ENCODE data around the gene ARHGAP26. TPM values are rescaled to one million over a fixed set of nuclear protein-coding genes. Genes with fewer than 3 reads are reported as not detected.
A peak's percentile ranks its signal among the peaks of the same experiment; 100 is the strongest.

ARHGAP26 gene
- total and polyA plus RNA-seq, 7 donors = 2.5 to 28.7 (median 12.0) TPM

GRCh38 chr5:142935014-142935413 is 164.8 kb downstream of the ARHGAP26 start:
- Histone ChIP-seq H3K4me1 (peaks cover 45% of the 10 kb centered on the region), H3K27ac (no peak overlapping the region)
- WGBS, 3 donors = 75 to 83% (median 76%) methylated on average over 5 of the region's 5 CpGs

GRCh38 chr5:142937374-142937773 is 167.2 kb downstream of the ARHGAP26 start:
- WGBS, 3 donors = 33 to 72% (median 48%) methylated on average over 4 of the region's 4 CpGs
- H3K9me3 ChIP-seq = no peaks in the 10 kb centered on the region
- ATAC-seq (peak in 1 of 4 donors; percentile 67), DNase-seq (no peak)
- intact Hi-C loops (cut with DNase I) = no loop called here
- no peak for TF ChIP-seq CTCF (IDR thresholded peaks at IDR 0.05)
- H3K27ac ChIP-seq = peak overlapping the region; percentile 59
- H3K36me3 ChIP-seq (ENCODE audit: insufficient read depth in 1 of 2, low read depth in 1 of 2) = no peaks in the 10 kb centered on the region
- no peaks in the 10 kb centered on the region for H3K27me3 ChIP-seq (ENCODE audit: insufficient read depth in 3 of 3, low read length in 2 of 3)
- peaks cover 46% of the 10 kb centered on the region for H3K4me1 ChIP-seq
- peak overlapping the region; percentile 35 for H3K4me3 ChIP-seq

More at GRCh38 chr5:142935014-142935413, 164.8 kb downstream of the ARHGAP26 start:
- Histone ChIP-seq H3K4me3 (no peak overlapping the region), H3K27me3 (ENCODE audit: insufficient read depth in 3 of 3, low read length in 2 of 3) (no peaks in the 10 kb centered on the region), H3K9me3 (no peaks in the 10 kb centered on the region), H3K36me3 (ENCODE audit: insufficient read depth in 1 of 2, low read depth in 1 of 2) (no peaks in the 10 kb centered on the region)
- no peak for ATAC-seq
- TF ChIP-seq CTCF (IDR thresholded peaks at IDR 0.05) = no peak
- intact Hi-C loops (cut with DNase I) = no loop called here
- DNase-seq = no peak

GRCh38 chr5:142938266-142938880 is 168.2 kb downstream of the ARHGAP26 start:
- Histone ChIP-seq H3K27ac (peak overlapping the region; percentile 59), H3K27me3 (ENCODE audit: insufficient read depth in 3 of 3, low read length in 2 of 3) (no peaks in the 10 kb centered on the region), H3K9me3 (no peaks in the 10 kb centered on the region), H3K4me3 (no peak overlapping the region), H3K4me1 (peaks cover 49% of the 10 kb centered on the region), H3K36me3 (ENCODE audit: insufficient read depth in 1 of 2, low read depth in 1 of 2) (no peaks in the 10 kb centered on the region)
- intact Hi-C loops (cut with DNase I) = no loop called here
- DNase-seq (no peak), ATAC-seq (no peak)
- WGBS, 3 donors = 60 to 71% (median 61%) methylated on average over 4 of the region's 4 CpGs
- no peak for TF ChIP-seq CTCF (IDR thresholded peaks at IDR 0.05)

- intact Hi-C loops (cut with DNase I) = no loop called here
- Histone ChIP-seq H3K4me3 (no peak overlapping the region), H3K27ac (peak overlapping the region; percentile 25), H3K27me3 (ENCODE audit: insufficient read depth in 3 of 3, low read length in 2 of 3) (no peaks in the 10 kb centered on the region), H3K36me3 (ENCODE audit: insufficient read depth in 1 of 2, low read depth in 1 of 2) (no peaks in the 10 kb centered on the region), H3K9me3 (no peaks in the 10 kb centered on the region), H3K4me1 (peaks cover 49% of the 10 kb centered on the region)
- WGBS, 3 donors = 60 to 85% (median 70%) methylated on average over 3 of the region's 3 CpGs
- ATAC-seq = no peak
- no peak for TF ChIP-seq CTCF (IDR thresholded peaks at IDR 0.05)
- no peak for DNase-seq
Measured at GRCh38 chr5:142939006-142939405, 168.8 kb downstream of the ARHGAP26 start.

- no peak for TF ChIP-seq CTCF (IDR thresholded peaks at IDR 0.05)
- intact Hi-C loops (cut with DNase I) = no loop called here
- 75 to 85% (median 82%) methylated on average over 4 of the region's 4 CpGs for WGBS, 3 donors
- no peaks in the 10 kb centered on the region for H3K9me3 ChIP-seq
- H3K27me3 ChIP-seq (ENCODE audit: insufficient read depth in 3 of 3, low read length in 2 of 3) = no peaks in the 10 kb centered on the region
- DNase-seq (no peak), ATAC-seq (peak in 1 of 4 donors; percentile 46)
- H3K4me1 ChIP-seq = peaks cover 49% of the 10 kb centered on the region
- no peak overlapping the region for H3K4me3 ChIP-seq
- H3K27ac ChIP-seq = peak overlapping the region; percentile 25
- no peaks in the 10 kb centered on the region for H3K36me3 ChIP-seq (ENCODE audit: insufficient read depth in 1 of 2, low read depth in 1 of 2)
Measured at GRCh38 chr5:142939884-142940283, 169.7 kb downstream of the ARHGAP26 start.
